H9 (cell line): ENCODE measurements around the gene TRPM8. TPM values are rescaled to one million over a fixed set of nuclear protein-coding genes. Genes with fewer than 3 reads are reported as not detected.

Experiments
- DNase-seq: peaks from one replicate; pipeline ENCODE4 v3.0.0-alpha.2; 2017
- H2AFZ ChIP-seq: one replicate; pipeline ENCODE4 v1.6.1; 2013; ENCODE audit warnings: mild to moderate bottlenecking, low read length, control low read depth, moderate library complexity
- H2AK5ac ChIP-seq: 2 replicates; pipeline ENCODE4 v1.6.1; 2013; ENCODE audit warnings: low read length, control low read depth, mixed read lengths; ENCODE audit not compliant: insufficient read length
- H2BK120ac ChIP-seq: one replicate; pipeline ENCODE4 v1.6.1; 2013; ENCODE audit warnings: low read depth, mild to moderate bottlenecking, low read length, control low read depth, inconsistent platforms; ENCODE audit not compliant: poor library complexity, severe bottlenecking
- H2BK12ac ChIP-seq: 2 replicates; pipeline ENCODE4 v1.6.1; 2013; ENCODE audit warnings: low read length, control low read depth, mixed read lengths, low read depth; ENCODE audit not compliant: insufficient read length
- H2BK15ac ChIP-seq: 2 replicates; pipeline ENCODE4 v1.6.1; 2013; ENCODE audit warnings: low read depth, low read length, control low read depth
- H2BK20ac ChIP-seq: one replicate; pipeline ENCODE4 v1.6.1; 2013; ENCODE audit warnings: low read depth, mild to moderate bottlenecking, low read length, control low read depth, inconsistent platforms; ENCODE audit not compliant: poor library complexity, severe bottlenecking
- H2BK5ac ChIP-seq: 2 replicates; pipeline ENCODE4 v1.6.1; 2013; ENCODE audit warnings: low read length, control low read depth, mixed read lengths; ENCODE audit not compliant: insufficient read length
- H3K14ac ChIP-seq: 2 replicates; pipeline ENCODE4 v1.6.1; 2013; ENCODE audit warnings: low read length, control low read depth; ENCODE audit not compliant: insufficient read depth
- H3K18ac ChIP-seq: 2 replicates; pipeline ENCODE4 v1.6.1; 2013; ENCODE audit warnings: low read depth, mild to moderate bottlenecking, mixed read lengths, low read length, control low read depth; ENCODE audit not compliant: insufficient read length
- H3K23ac ChIP-seq: 2 replicates; pipeline ENCODE4 v1.6.1; 2013; ENCODE audit warnings: low read length, control low read depth, mixed read lengths, low read depth; ENCODE audit not compliant: insufficient read length
- H3K23me2 ChIP-seq: 2 replicates; pipeline ENCODE4 v1.6.1; 2013; ENCODE audit warnings: low read depth, mild to moderate bottlenecking, mixed read lengths, low read length, control low read depth; ENCODE audit not compliant: insufficient read length, poor library complexity, severe bottlenecking
- H3K27ac ChIP-seq: 2 replicates; pipeline ENCODE4 v1.5.1; 2013; ENCODE audit warnings: low read length, control low read depth, mixed read lengths, low read depth; ENCODE audit not compliant: insufficient read length
- H3K27me3 ChIP-seq: 2 replicates; pipeline ENCODE4 v1.6.1; 2013; ENCODE audit warnings: low read length, control low read depth, inconsistent platforms; ENCODE audit not compliant: insufficient read depth
- H3K4ac ChIP-seq: 2 replicates; pipeline ENCODE4 v1.6.1; 2013; ENCODE audit warnings: low read depth, mild to moderate bottlenecking, control low read depth, inconsistent platforms, low read length, moderate library complexity
- H3K4me1 ChIP-seq: 2 replicates; pipeline ENCODE4 v1.6.1; 2013; ENCODE audit warnings: low read length, control low read depth, inconsistent platforms; ENCODE audit not compliant: insufficient read depth
- H3K4me2 ChIP-seq: 2 replicates; pipeline ENCODE4 v1.6.1; 2013; ENCODE audit warnings: low read length, control low read depth, mixed read lengths; ENCODE audit not compliant: insufficient read length, insufficient read depth
- H3K56ac ChIP-seq: 2 replicates; pipeline ENCODE4 v1.6.1; 2013; ENCODE audit warnings: low read depth, mild to moderate bottlenecking, mixed read lengths, low read length, control low read depth; ENCODE audit not compliant: insufficient read length
- H3K79me1 ChIP-seq: 2 replicates; pipeline ENCODE4 v1.6.1; 2013; ENCODE audit warnings: low read depth, mild to moderate bottlenecking, moderate library complexity, low read length, control low read depth, inconsistent platforms; ENCODE audit not compliant: insufficient read depth, poor library complexity, severe bottlenecking
- H3K79me2 ChIP-seq: 2 replicates; pipeline ENCODE4 v1.6.1; 2013; ENCODE audit warnings: low read length, control low read depth, inconsistent platforms; ENCODE audit not compliant: insufficient read depth
- H3K9ac ChIP-seq: 2 replicates; pipeline ENCODE4 v1.6.1; 2013; ENCODE audit warnings: low read length, control low read depth, mixed read lengths; ENCODE audit not compliant: insufficient read length; ENCODE audit errors: extremely low read depth
- H3K9me3 ChIP-seq: one replicate; pipeline ENCODE4 v1.6.1; 2013; ENCODE audit warnings: low read depth, low read length, inconsistent platforms; ENCODE audit not compliant: control insufficient read depth
- H3T11ph ChIP-seq: one replicate; pipeline ENCODE4 v1.6.1; 2013; ENCODE audit warnings: mild to moderate bottlenecking, low read length, control low read depth, inconsistent platforms
- H4K20me1 ChIP-seq: one replicate; pipeline ENCODE4 v1.6.1; 2013; ENCODE audit not compliant: control insufficient read depth, insufficient read length, insufficient read depth
- H4K5ac ChIP-seq: 2 replicates; pipeline ENCODE4 v1.6.1; 2013; ENCODE audit warnings: low read depth, mild to moderate bottlenecking, mixed read lengths, low read length, control low read depth; ENCODE audit not compliant: insufficient read length
- H4K8ac ChIP-seq: replicated peaks from 2 replicates; pipeline ENCODE4 v1.6.1; 2013; ENCODE audit warnings: low read length, control low read depth, mixed read lengths, low read depth; ENCODE audit not compliant: insufficient read length
- H4K91ac ChIP-seq: 2 replicates; pipeline ENCODE4 v1.6.1; 2013; ENCODE audit warnings: low read depth, mild to moderate bottlenecking, moderate library complexity, mixed read lengths, low read length, control low read depth; ENCODE audit not compliant: insufficient read length
- H3K27ac Mint-ChIP-seq, 3 experiments: 2 replicates in 2 of 3; 3 replicates in 1 of 3; pipeline ENCODE4 v1.8.0; 2020 to 2021; ENCODE audit warnings: mixed read lengths in 3 of 3, mild to moderate bottlenecking in 1 of 3, moderate library complexity in 1 of 3
- H3K27me3 Mint-ChIP-seq: 2 replicates; pipeline ENCODE4 v1.8.0; 2021; ENCODE audit warnings: low read depth, mild to moderate bottlenecking, moderate library complexity, mixed read lengths
- H3K36me3 Mint-ChIP-seq, 3 experiments: 2 replicates in 2 of 3; 3 replicates in 1 of 3; pipeline ENCODE4 v1.8.0; 2020 to 2021; ENCODE audit warnings: low read depth in 3 of 3, mixed read lengths in 3 of 3; ENCODE audit not compliant: insufficient read depth in 1 of 3
- H3K4me1 Mint-ChIP-seq, 2 experiments: 2 replicates each; pipeline ENCODE4 v1.8.0; 2020; ENCODE audit warnings: mixed read lengths in 2 of 2
- H3K4me3 Mint-ChIP-seq, 2 experiments: 2 replicates in 1 of 2; 3 replicates in 1 of 2; pipeline ENCODE4 v1.8.0; 2020 to 2021; ENCODE audit warnings: mild to moderate bottlenecking in 2 of 2, mixed read lengths in 2 of 2, moderate library complexity in 1 of 2
- H3K9me3 Mint-ChIP-seq, 2 experiments: 2 replicates in 1 of 2; 3 replicates in 1 of 2; pipeline ENCODE4 v1.8.0; 2020; ENCODE audit warnings: mild to moderate bottlenecking in 2 of 2, mixed read lengths in 2 of 2, moderate library complexity in 1 of 2
- CTCF ChIP-seq: fragments of 200-600 bp; sonication (generic); conservative IDR thresholded peaks from 3 replicates; pipeline ENCODE4 v1.8.0; 2021; ENCODE audit warnings: antibody characterized with exemption, mild to moderate bottlenecking
- WGBS: extraction: QIAGEN DNeasy Blood & Tissue Kit; methylation state at CpG from one replicate; pipeline ENCODE4 v1.1.7; 2013; ENCODE audit warnings: missing lambda C conversion rate, low lambda C conversion rate, mixed read lengths; ENCODE audit not compliant: insufficient read length; ENCODE audit errors: extremely low coverage; 5-methylcytosine and 5-hydroxymethylcytosine counted together
- total RNA-seq: library from RNA; stranded (reverse); gene quantifications from 2 replicates; pipeline ENCODE4 v1.2.1, GENCODE V29; 2021

Gene TRPM8
- total RNA-seq, 1 experiment from 2014 or later, result 0.28 TPM

- WGBS, result no CpG with 5 or more reads among the region's 4 CpGs
- Histone ChIP-seq H2BK20ac (no peak overlapping the region), H3K4me1 (no peaks in the 10 kb centered on the region), H3K79me1 (no peaks in the 10 kb centered on the region), H2BK120ac (no peak overlapping the region), H3K27me3 (no peaks in the 10 kb centered on the region), H2AK5ac (no peak overlapping the region), H3K18ac (no peak overlapping the region), H3K79me2 (no peaks in the 10 kb centered on the region), H3T11ph (no peak overlapping the region), H3K23ac (no peak overlapping the region), H3K27ac (no peak overlapping the region), H3K4me2 (no peak overlapping the region), H3K4ac (no peak overlapping the region), H3K9ac (no peak overlapping the region), H3K23me2 (no peaks in the 10 kb centered on the region), H3K14ac (no peak overlapping the region), H2BK15ac (no peak overlapping the region), H4K91ac (no peak overlapping the region), H4K20me1 (no peaks in the 10 kb centered on the region), H3K9me3 (no peaks in the 10 kb centered on the region), H4K8ac (no peak overlapping the region), H2AFZ (no peak overlapping the region), H3K56ac (no peak overlapping the region), H4K5ac (no peak overlapping the region), H2BK5ac (no peak overlapping the region), H2BK12ac (no peak overlapping the region)
- peaks cover 11% of the 10 kb centered on the region for H3K27me3 Mint-ChIP-seq
- DNase-seq, result no peak
- peaks cover 4 to 5% of the 10 kb centered on the region in 2 experiments; a peak in 4 of 5 replicates for H3K9me3 Mint-ChIP-seq
- peaks cover 3 to 7% of the 10 kb centered on the region in 2 experiments for H3K4me1 Mint-ChIP-seq
- no peak for TF ChIP-seq CTCF
- no peak overlapping the region for H3K4me3 Mint-ChIP-seq
- peaks cover 0 to 4% (median 4%) of the 10 kb centered on the region in 3 experiments; a peak in 2 of 7 replicates for H3K36me3 Mint-ChIP-seq
- no peak overlapping the region for H3K27ac Mint-ChIP-seq
These were observed 62.6 kb downstream of the TRPM8 start for GRCh38 chr2:233979748-233980147.
